H9 (cell line): ENCODE data around the gene SH3GLB2. TPM values are rescaled to one million over a fixed set of nuclear protein-coding genes. Genes with fewer than 3 reads are reported as not detected.

Experiments used
- DNase-seq: peaks from one replicate; pipeline ENCODE4 v3.0.0-alpha.2; 2017
- H2AFZ ChIP-seq: one replicate; pipeline ENCODE4 v1.6.1; 2013; ENCODE audit warnings: mild to moderate bottlenecking, low read length, control low read depth, moderate library complexity
- H2AK5ac ChIP-seq: 2 replicates; pipeline ENCODE4 v1.6.1; 2013; ENCODE audit warnings: low read length, control low read depth, mixed read lengths; ENCODE audit not compliant: insufficient read length
- H2BK120ac ChIP-seq: one replicate; pipeline ENCODE4 v1.6.1; 2013; ENCODE audit warnings: low read depth, mild to moderate bottlenecking, low read length, control low read depth, inconsistent platforms; ENCODE audit not compliant: poor library complexity, severe bottlenecking
- H2BK12ac ChIP-seq: 2 replicates; pipeline ENCODE4 v1.6.1; 2013; ENCODE audit warnings: low read length, control low read depth, mixed read lengths, low read depth; ENCODE audit not compliant: insufficient read length
- H2BK15ac ChIP-seq: 2 replicates; pipeline ENCODE4 v1.6.1; 2013; ENCODE audit warnings: low read depth, low read length, control low read depth
- H2BK20ac ChIP-seq: one replicate; pipeline ENCODE4 v1.6.1; 2013; ENCODE audit warnings: low read depth, mild to moderate bottlenecking, low read length, control low read depth, inconsistent platforms; ENCODE audit not compliant: poor library complexity, severe bottlenecking
- H2BK5ac ChIP-seq: 2 replicates; pipeline ENCODE4 v1.6.1; 2013; ENCODE audit warnings: low read length, control low read depth, mixed read lengths; ENCODE audit not compliant: insufficient read length
- H3K14ac ChIP-seq: 2 replicates; pipeline ENCODE4 v1.6.1; 2013; ENCODE audit warnings: low read length, control low read depth; ENCODE audit not compliant: insufficient read depth
- H3K18ac ChIP-seq: 2 replicates; pipeline ENCODE4 v1.6.1; 2013; ENCODE audit warnings: low read depth, mild to moderate bottlenecking, mixed read lengths, low read length, control low read depth; ENCODE audit not compliant: insufficient read length
- H3K23ac ChIP-seq: 2 replicates; pipeline ENCODE4 v1.6.1; 2013; ENCODE audit warnings: low read length, control low read depth, mixed read lengths, low read depth; ENCODE audit not compliant: insufficient read length
- H3K23me2 ChIP-seq: 2 replicates; pipeline ENCODE4 v1.6.1; 2013; ENCODE audit warnings: low read depth, mild to moderate bottlenecking, mixed read lengths, low read length, control low read depth; ENCODE audit not compliant: insufficient read length, poor library complexity, severe bottlenecking
- H3K27ac ChIP-seq: 2 replicates; pipeline ENCODE4 v1.5.1; 2013; ENCODE audit warnings: low read length, control low read depth, mixed read lengths, low read depth; ENCODE audit not compliant: insufficient read length
- H3K27me3 ChIP-seq: 2 replicates; pipeline ENCODE4 v1.6.1; 2013; ENCODE audit warnings: low read length, control low read depth, inconsistent platforms; ENCODE audit not compliant: insufficient read depth
- H3K4ac ChIP-seq: 2 replicates; pipeline ENCODE4 v1.6.1; 2013; ENCODE audit warnings: low read depth, mild to moderate bottlenecking, control low read depth, inconsistent platforms, low read length, moderate library complexity
- H3K4me1 ChIP-seq: 2 replicates; pipeline ENCODE4 v1.6.1; 2013; ENCODE audit warnings: low read length, control low read depth, inconsistent platforms; ENCODE audit not compliant: insufficient read depth
- H3K4me2 ChIP-seq: 2 replicates; pipeline ENCODE4 v1.6.1; 2013; ENCODE audit warnings: low read length, control low read depth, mixed read lengths; ENCODE audit not compliant: insufficient read length, insufficient read depth
- H3K56ac ChIP-seq: 2 replicates; pipeline ENCODE4 v1.6.1; 2013; ENCODE audit warnings: low read depth, mild to moderate bottlenecking, mixed read lengths, low read length, control low read depth; ENCODE audit not compliant: insufficient read length
- H3K79me1 ChIP-seq: 2 replicates; pipeline ENCODE4 v1.6.1; 2013; ENCODE audit warnings: low read depth, mild to moderate bottlenecking, moderate library complexity, low read length, control low read depth, inconsistent platforms; ENCODE audit not compliant: insufficient read depth, poor library complexity, severe bottlenecking
- H3K79me2 ChIP-seq: 2 replicates; pipeline ENCODE4 v1.6.1; 2013; ENCODE audit warnings: low read length, control low read depth, inconsistent platforms; ENCODE audit not compliant: insufficient read depth
- H3K9ac ChIP-seq: 2 replicates; pipeline ENCODE4 v1.6.1; 2013; ENCODE audit warnings: low read length, control low read depth, mixed read lengths; ENCODE audit not compliant: insufficient read length; ENCODE audit errors: extremely low read depth
- H3K9me3 ChIP-seq: one replicate; pipeline ENCODE4 v1.6.1; 2013; ENCODE audit warnings: low read depth, low read length, inconsistent platforms; ENCODE audit not compliant: control insufficient read depth
- H3T11ph ChIP-seq: one replicate; pipeline ENCODE4 v1.6.1; 2013; ENCODE audit warnings: mild to moderate bottlenecking, low read length, control low read depth, inconsistent platforms
- H4K20me1 ChIP-seq: one replicate; pipeline ENCODE4 v1.6.1; 2013; ENCODE audit not compliant: control insufficient read depth, insufficient read length, insufficient read depth
- H4K5ac ChIP-seq: 2 replicates; pipeline ENCODE4 v1.6.1; 2013; ENCODE audit warnings: low read depth, mild to moderate bottlenecking, mixed read lengths, low read length, control low read depth; ENCODE audit not compliant: insufficient read length
- H4K8ac ChIP-seq: replicated peaks from 2 replicates; pipeline ENCODE4 v1.6.1; 2013; ENCODE audit warnings: low read length, control low read depth, mixed read lengths, low read depth; ENCODE audit not compliant: insufficient read length
- H4K91ac ChIP-seq: 2 replicates; pipeline ENCODE4 v1.6.1; 2013; ENCODE audit warnings: low read depth, mild to moderate bottlenecking, moderate library complexity, mixed read lengths, low read length, control low read depth; ENCODE audit not compliant: insufficient read length
- H3K27ac Mint-ChIP-seq, 3 experiments: 2 replicates in 2 of 3; 3 replicates in 1 of 3; pipeline ENCODE4 v1.8.0; 2020 to 2021; ENCODE audit warnings: mixed read lengths in 3 of 3, mild to moderate bottlenecking in 1 of 3, moderate library complexity in 1 of 3
- H3K27me3 Mint-ChIP-seq: 2 replicates; pipeline ENCODE4 v1.8.0; 2021; ENCODE audit warnings: low read depth, mild to moderate bottlenecking, moderate library complexity, mixed read lengths
- H3K36me3 Mint-ChIP-seq, 3 experiments: 2 replicates in 2 of 3; 3 replicates in 1 of 3; pipeline ENCODE4 v1.8.0; 2020 to 2021; ENCODE audit warnings: low read depth in 3 of 3, mixed read lengths in 3 of 3; ENCODE audit not compliant: insufficient read depth in 1 of 3
- H3K4me1 Mint-ChIP-seq, 2 experiments: 2 replicates each; pipeline ENCODE4 v1.8.0; 2020; ENCODE audit warnings: mixed read lengths in 2 of 2
- H3K4me3 Mint-ChIP-seq, 2 experiments: 2 replicates in 1 of 2; 3 replicates in 1 of 2; pipeline ENCODE4 v1.8.0; 2020 to 2021; ENCODE audit warnings: mild to moderate bottlenecking in 2 of 2, mixed read lengths in 2 of 2, moderate library complexity in 1 of 2
- H3K9me3 Mint-ChIP-seq, 2 experiments: 2 replicates in 1 of 2; 3 replicates in 1 of 2; pipeline ENCODE4 v1.8.0; 2020; ENCODE audit warnings: mild to moderate bottlenecking in 2 of 2, mixed read lengths in 2 of 2, moderate library complexity in 1 of 2
- CTCF ChIP-seq: fragments of 200-600 bp; sonication (generic); conservative IDR thresholded peaks from 3 replicates; pipeline ENCODE4 v1.8.0; 2021; ENCODE audit warnings: antibody characterized with exemption, mild to moderate bottlenecking
- WGBS: extraction: QIAGEN DNeasy Blood & Tissue Kit; methylation state at CpG from one replicate; pipeline ENCODE4 v1.1.7; 2013; ENCODE audit warnings: missing lambda C conversion rate, low lambda C conversion rate, mixed read lengths; ENCODE audit not compliant: insufficient read length; ENCODE audit errors: extremely low coverage; 5-methylcytosine and 5-hydroxymethylcytosine counted together
- total RNA-seq: library from RNA; stranded (reverse); gene quantifications from 2 replicates; pipeline ENCODE4 v1.2.1, GENCODE V29; 2021

SH3GLB2 gene
- total RNA-seq, 1 experiment from 2014 or later, result 69.5 TPM

DNA sequence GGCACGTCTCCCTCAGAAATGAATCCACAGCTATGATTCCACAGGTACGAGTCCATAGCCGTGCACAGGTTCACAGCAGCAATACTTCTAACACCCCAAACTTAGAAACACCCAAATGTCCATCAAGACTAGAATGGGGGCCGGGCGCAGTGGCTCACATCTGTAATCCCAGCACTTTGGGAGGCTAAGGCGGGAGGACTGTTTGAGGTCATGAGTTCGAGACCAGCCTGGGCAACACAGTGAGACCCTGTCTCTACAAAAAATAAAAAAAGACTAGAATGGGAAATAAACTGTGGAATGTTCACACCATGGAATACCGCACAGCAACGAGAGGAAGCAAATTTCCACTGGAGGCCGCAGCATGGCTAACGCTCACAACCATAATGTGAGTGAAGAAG is 48.5 kb upstream of the SH3GLB2 start:
- H3T11ph ChIP-seq, result no peak overlapping the region
- H3K27ac ChIP-seq, result no peak overlapping the region
- no peak overlapping the region for H3K23ac ChIP-seq
- no peaks in the 10 kb centered on the region for H3K27me3 ChIP-seq
- H3K14ac ChIP-seq, result no peak overlapping the region
- peaks cover 2% of the 10 kb centered on the region; the same call in 1 of the 2 replicates for H3K79me2 ChIP-seq
- H3K27me3 Mint-ChIP-seq, result peaks cover 3% of the 10 kb centered on the region; the same call in 1 of the 2 replicates
- H4K20me1 ChIP-seq, result no peaks in the 10 kb centered on the region
- no peaks in the 10 kb centered on the region; the same call in 1 of the 2 replicates for H3K4me1 ChIP-seq
- H2BK5ac ChIP-seq, result no peak overlapping the region
- H4K91ac ChIP-seq, result no peak overlapping the region
- H3K23me2 ChIP-seq, result peaks cover 10% of the 10 kb centered on the region
- TF ChIP-seq CTCF, result no peak
- H4K8ac ChIP-seq, result no peak overlapping the region
- H3K18ac ChIP-seq, result no peak overlapping the region
- H3K9ac ChIP-seq, result no peak overlapping the region
- H2AK5ac ChIP-seq, result no peak overlapping the region
- peaks cover 10 to 22% of the 10 kb centered on the region in 2 experiments for H3K4me1 Mint-ChIP-seq
- H3K27ac Mint-ChIP-seq, result peak overlapping the region in 1 of 3 experiments; percentile 90; a peak in 2 of 7 replicates
- no peak overlapping the region for H2BK15ac ChIP-seq
- WGBS, result no CpG with 5 or more reads among the region's 11 CpGs
- H3K56ac ChIP-seq, result no peak overlapping the region
- H2BK20ac ChIP-seq, result no peak overlapping the region
- no peak overlapping the region for H3K4me3 Mint-ChIP-seq
- H3K9me3 ChIP-seq, result no peaks in the 10 kb centered on the region
- H3K79me1 ChIP-seq, result peaks cover 2% of the 10 kb centered on the region
- H2AFZ ChIP-seq, result no peak overlapping the region
- H3K4ac ChIP-seq, result no peak overlapping the region
- no peak overlapping the region for H3K4me2 ChIP-seq
- H2BK120ac ChIP-seq, result no peak overlapping the region
- no peaks in the 10 kb centered on the region for H3K9me3 Mint-ChIP-seq
- H2BK12ac ChIP-seq, result no peak overlapping the region
- H3K36me3 Mint-ChIP-seq, result no peaks in the 10 kb centered on the region; a peak in 1 of 7 replicates
- H4K5ac ChIP-seq, result no peak overlapping the region
- no peak for DNase-seq
